Epithelial cell of esophagus (primary cell): ENCODE measurements around the gene ADD3.

Source experiments
- DNase-seq: peaks from one replicate; pipeline ENCODE4 v3.0.0; 2010; ENCODE audit warnings: low read depth
- H3K4me3 ChIP-seq: 2 replicates; pipeline ENCODE4 v1.5.1; 2011; ENCODE audit warnings: mild to moderate bottlenecking, low read length, control low read depth
- CTCF ChIP-seq: IDR thresholded peaks from 2 replicates; pipeline ENCODE4 v1.5.1; 2011; ENCODE audit warnings: low read depth, mild to moderate bottlenecking, low read length, control low read depth, inconsistent platforms; ENCODE audit not compliant: insufficient read depth; ENCODE audit errors: missing control alignments

Gene ADD3

GRCh38 chr10:110056822-110057221 lies 49.0 kb downstream of the ADD3 start:
- H3K4me3 ChIP-seq, result no peak overlapping the region
- no peak for DNase-seq
- TF ChIP-seq CTCF, result no peak

- TF ChIP-seq CTCF, result no peak
- no peak for DNase-seq
- H3K4me3 ChIP-seq, result no peak overlapping the region
Observed at GRCh38 chr10:110057456-110057855, 49.7 kb downstream of the ADD3 start.

GRCh38 chr10:110058212-110058611 lies 50.4 kb downstream of the ADD3 start:
- no peak overlapping the region for H3K4me3 ChIP-seq
- TF ChIP-seq CTCF, result no peak
- DNase-seq, result no peak

GRCh38 chr10:110059925-110060324 lies 52.1 kb downstream of the ADD3 start:
- H3K4me3 ChIP-seq, result no peak overlapping the region
- DNase-seq, result no peak
- TF ChIP-seq CTCF, result no peak

GRCh38 chr10:110061687-110062086 lies 53.9 kb downstream of the ADD3 start:
- H3K4me3 ChIP-seq, result no peak overlapping the region
- DNase-seq, result no peak

GRCh38 chr10:110065269-110065668 lies 57.5 kb downstream of the ADD3 start:
- H3K4me3 ChIP-seq, result no peak overlapping the region
- TF ChIP-seq CTCF, result no peak
- no peak for DNase-seq

More at GRCh38 chr10:110061687-110062086, 53.9 kb downstream of the ADD3 start:
- TF ChIP-seq CTCF, result no peak

- DNase-seq, result no peak
- no peak overlapping the region for H3K4me3 ChIP-seq
- TF ChIP-seq CTCF, result no peak
Observed at GRCh38 chr10:110067960-110068770, 60.4 kb downstream of the ADD3 start.
